Naive thymus-derived CD4-positive, alpha-beta T cell (primary cell): ENCODE measurements around the gene FOXA2. TPM values are rescaled to one million over a fixed set of nuclear protein-coding genes. Genes with fewer than 3 reads are reported as not detected.

Experiments used
- ATAC-seq: fragments of 150-1000 bp; cut with Tn5 transposase; 2 replicates; pipeline ENCODE4 v1.10.0; 2021; ENCODE audit warnings: mild to moderate bottlenecking, moderate library complexity
- CTCF ChIA-PET: fragments of 350-600 bp; sonication (Branson Sonifier 250); formaldehyde crosslinking; loops from one replicate; lab custom pipeline; 2021; ENCODE audit warnings: antibody characterized with exemption; lab: Charles Lee
- POLR2A ChIA-PET: fragments of 350-600 bp; sonication (Branson Sonifier 250); formaldehyde crosslinking; loops from one replicate; lab custom pipeline; 2021; ENCODE audit warnings: antibody characterized with exemption, inconsistent platforms; lab: Charles Lee
- DNase-seq, 9 donors: peaks; one replicate each; pipeline versions ENCODE4 v3.0.0 to v3.0.0-alpha.2; 2020 to 2022; ENCODE audit warnings: mixed read lengths in 1 of 9
- H3K27ac ChIP-seq: one replicate; pipeline ENCODE4 v1.7.0; 2013; ENCODE audit warnings: mild to moderate bottlenecking, low read depth, low read length, moderate library complexity
- H3K27me3 ChIP-seq, 2 donors: one replicate each; pipeline ENCODE4 v1.7.0; 2013; ENCODE audit warnings: low read length in 2 of 2, mild to moderate bottlenecking in 2 of 2, moderate library complexity in 2 of 2; ENCODE audit not compliant: control insufficient read depth in 2 of 2, insufficient read depth in 2 of 2
- H3K36me3 ChIP-seq, 3 experiments: 1 replicate in 2 of 3; 2 replicates in 1 of 3; pipeline ENCODE4 v1.7.0; 2013; ENCODE audit warnings: low read length in 3 of 3, mild to moderate bottlenecking in 3 of 3, moderate library complexity in 1 of 3; ENCODE audit not compliant: insufficient read depth in 3 of 3, control insufficient read depth in 2 of 3
- H3K4me1 ChIP-seq, 2 donors: one replicate each; pipeline ENCODE4 v1.7.0; 2013; ENCODE audit warnings: low read length in 2 of 2, mild to moderate bottlenecking in 2 of 2, moderate library complexity in 1 of 2; ENCODE audit not compliant: control insufficient read depth in 2 of 2, insufficient read depth in 2 of 2
- H3K4me3 ChIP-seq: 2 replicates; pipeline ENCODE4 v1.7.0; 2013; ENCODE audit warnings: mild to moderate bottlenecking, low read length
- H3K9me3 ChIP-seq, 3 experiments: 1 replicate in 2 of 3; 2 replicates in 1 of 3; pipeline ENCODE4 v1.7.0; 2013; ENCODE audit warnings: low read length in 3 of 3; ENCODE audit not compliant: control insufficient read depth in 2 of 3
- H3K27ac Mint-ChIP-seq, 9 donors: one replicate each; pipeline ENCODE4 v1.8.0; 2020 to 2022; ENCODE audit warnings: mixed read lengths in 9 of 9, mild to moderate bottlenecking in 8 of 9, moderate library complexity in 5 of 9, inconsistent platforms in 2 of 9
- H3K27me3 Mint-ChIP-seq, 5 donors: one replicate each; pipeline ENCODE4 v1.8.0; 2021 to 2022; ENCODE audit warnings: mixed read lengths in 5 of 5, mild to moderate bottlenecking in 1 of 5
- H3K36me3 Mint-ChIP-seq, 5 donors: one replicate each; pipeline ENCODE4 v1.8.0; 2020 to 2022; ENCODE audit warnings: mixed read lengths in 5 of 5, mild to moderate bottlenecking in 3 of 5, inconsistent platforms in 1 of 5
- H3K4me1 Mint-ChIP-seq, 7 donors: one replicate each; pipeline ENCODE4 v1.8.0; 2020 to 2022; ENCODE audit warnings: mixed read lengths in 7 of 7, mild to moderate bottlenecking in 3 of 7, inconsistent platforms in 1 of 7
- H3K4me3 Mint-ChIP-seq, 10 donors: one replicate each; pipeline ENCODE4 v1.8.0; 2020 to 2022; ENCODE audit warnings: mild to moderate bottlenecking in 10 of 10, mixed read lengths in 10 of 10, moderate library complexity in 6 of 10, inconsistent platforms in 2 of 10
- H3K9me3 Mint-ChIP-seq, 11 donors: one replicate each; pipeline ENCODE4 v1.8.0; 2020 to 2022; ENCODE audit warnings: mixed read lengths in 11 of 11, mild to moderate bottlenecking in 4 of 11, inconsistent platforms in 1 of 11, moderate library complexity in 1 of 11
- intact Hi-C, 2 donors: fragments of 100-400 bp; cut with micrococcal nuclease; formaldehyde crosslinking; loops; one replicate each; pipeline ENCODE4 v1.15.1; 2023
- polyA plus RNA-seq, 2 donors: library from polyadenylated mRNA; unstranded; fragments of 300-500 nt; fragmentation: Illumina TruSeq; gene quantifications; one replicate each; pipeline ENCODE4 v1.2.3, GENCODE V29; 2021
- total RNA-seq, 6 experiments: library from RNA in 5 of 6; stranded (reverse) in 5 of 6; gene quantifications; 1 replicate in 5 of 6; 2 replicates in 1 of 6; pipeline ENCODE4 v1.2.3 and lab custom pipeline; 2021 to 2026

Gene FOXA2
- total and polyA plus RNA-seq, 7 experiments from 2014 or later: not detected

GRCh38 chr20:22581437-22582385 lies 2.7 kb downstream of the FOXA2 start:
- POLR2A ChIA-PET: no interaction called here
- H3K36me3 ChIP-seq: no peaks in the 10 kb centered on the region
- Mint-ChIP-seq H3K4me3 (peak overlapping the region in 1 of 10 donors; percentile 44), H3K36me3 (peaks cover 0 to 11% (median 0%) of the 10 kb centered on the region in 5 donors), H3K4me1 (peaks cover 0 to 13% (median 0%) of the 10 kb centered on the region in 7 donors), H3K9me3 (peaks cover 0 to 18% (median 2%) of the 10 kb centered on the region in 11 donors), H3K27me3 (peaks cover 52 to 79% (median 58%) of the 10 kb centered on the region in 5 donors), H3K27ac (peak overlapping the region in 1 of 9 donors; percentile 81)
- intact Hi-C loops: loop anchor here in 1 of 2 donors (5.0 kb wide), 1 partner anchor 874 kb away; the partner anchor contains the start of gene PAX1
- no peaks in the 10 kb centered on the region for H3K4me1 ChIP-seq
- H3K9me3 ChIP-seq: no peaks in the 10 kb centered on the region
- ATAC-seq: no peak
- H3K4me3 ChIP-seq: no peak overlapping the region
- CTCF ChIA-PET: no interaction called here
- H3K27ac ChIP-seq: no peak overlapping the region
- peaks cover 0 to 9% of the 10 kb centered on the region in 2 donors for H3K27me3 ChIP-seq
- DNase-seq: no peak

- peaks cover 0 to 13% (median 3%) of the 10 kb centered on the region in 7 donors for H3K4me1 Mint-ChIP-seq
- DNase-seq: no peak
- CTCF ChIA-PET: no interaction called here
- no peak overlapping the region for H3K4me3 Mint-ChIP-seq
- peaks cover 0 to 23% (median 4%) of the 10 kb centered on the region in 11 donors for H3K9me3 Mint-ChIP-seq
- POLR2A ChIA-PET: no interaction called here
- peaks cover 0 to 9% (median 0%) of the 10 kb centered on the region in 5 donors for H3K36me3 Mint-ChIP-seq
- H3K27me3 ChIP-seq: peaks cover 0 to 9% of the 10 kb centered on the region in 2 donors
- no peaks in the 10 kb centered on the region for H3K4me1 ChIP-seq
- ATAC-seq: no peak
- peak overlapping the region in 1 of 9 donors; percentile 33 for H3K27ac Mint-ChIP-seq
- no peak overlapping the region for H3K4me3 ChIP-seq
- H3K36me3 ChIP-seq: no peaks in the 10 kb centered on the region
- no peaks in the 10 kb centered on the region for H3K9me3 ChIP-seq
- H3K27ac ChIP-seq: no peak overlapping the region
- peaks cover 57 to 81% (median 62%) of the 10 kb centered on the region in 5 donors for H3K27me3 Mint-ChIP-seq
- intact Hi-C loops: loop anchor here in 1 of 2 donors (5.0 kb wide), 1 partner anchor 873 kb away; the partner anchor contains the start of gene PAX1
Observed at GRCh38 chr20:22579711-22580697, 4.4 kb downstream of the FOXA2 start.

GRCh38 chr20:22579119-22579427 lies 5.3 kb downstream of the FOXA2 start:
- ChIA-PET CTCF (no interaction called here), POLR2A (no interaction called here)
- Mint-ChIP-seq H3K27me3 (peaks cover 66 to 88% (median 70%) of the 10 kb centered on the region in 5 donors), H3K9me3 (peaks cover 0 to 27% (median 5%) of the 10 kb centered on the region in 11 donors), H3K4me3 (no peak overlapping the region), H3K4me1 (peaks cover 0 to 12% (median 3%) of the 10 kb centered on the region in 7 donors), H3K36me3 (peaks cover 0 to 10% (median 0%) of the 10 kb centered on the region in 5 donors), H3K27ac (peak overlapping the region in 1 of 9 donors; percentile 14)
- H3K36me3 ChIP-seq: no peaks in the 10 kb centered on the region
- DNase-seq: no peak
- H3K27ac ChIP-seq: no peak overlapping the region
- ATAC-seq: no peak
- no peaks in the 10 kb centered on the region for H3K9me3 ChIP-seq
- H3K4me1 ChIP-seq: no peaks in the 10 kb centered on the region
- intact Hi-C loops: no loop called here
- H3K4me3 ChIP-seq: no peak overlapping the region
- peaks cover 0 to 9% of the 10 kb centered on the region in 2 donors for H3K27me3 ChIP-seq

GRCh38 chr20:22578221-22579118 lies 5.9 kb downstream of the FOXA2 start:
- Mint-ChIP-seq H3K4me3 (peak overlapping the region in 2 of 10 donors; percentile 12 to 23), H3K9me3 (peaks cover 0 to 27% (median 5%) of the 10 kb centered on the region in 11 donors), H3K4me1 (peaks cover 0 to 11% (median 3%) of the 10 kb centered on the region in 7 donors), H3K36me3 (peaks cover 0 to 10% (median 0%) of the 10 kb centered on the region in 5 donors), H3K27ac (peak overlapping the region in 1 of 9 donors; percentile 42), H3K27me3 (peaks cover 68 to 87% (median 75%) of the 10 kb centered on the region in 5 donors)
- DNase-seq (no peak), ATAC-seq (no peak)
- intact Hi-C loops: no loop called here
- Histone ChIP-seq H3K9me3 (no peaks in the 10 kb centered on the region), H3K4me1 (no peaks in the 10 kb centered on the region), H3K4me3 (no peak overlapping the region), H3K27ac (no peak overlapping the region), H3K27me3 (peaks cover 0 to 9% of the 10 kb centered on the region in 2 donors), H3K36me3 (no peaks in the 10 kb centered on the region)
- CTCF ChIA-PET: no interaction called here
- POLR2A ChIA-PET: no interaction called here

- CTCF ChIA-PET: no interaction called here
- ATAC-seq (no peak), DNase-seq (no peak)
- intact Hi-C loops: no loop called here
- H3K27ac Mint-ChIP-seq: peak overlapping the region in 1 of 9 donors; percentile 42
- no peaks in the 10 kb centered on the region for H3K4me1 ChIP-seq
- peak overlapping the region in 2 of 10 donors; percentile 12 to 23 for H3K4me3 Mint-ChIP-seq
- peaks cover 0 to 10% (median 3%) of the 10 kb centered on the region in 7 donors for H3K4me1 Mint-ChIP-seq
- H3K27ac ChIP-seq: no peak overlapping the region
- peaks cover 0 to 10% (median 0%) of the 10 kb centered on the region in 5 donors for H3K36me3 Mint-ChIP-seq
- peaks cover 0 to 9% of the 10 kb centered on the region in 2 donors for H3K27me3 ChIP-seq
- H3K9me3 ChIP-seq: no peaks in the 10 kb centered on the region
- peaks cover 0 to 27% (median 5%) of the 10 kb centered on the region in 11 donors for H3K9me3 Mint-ChIP-seq
- no peaks in the 10 kb centered on the region for H3K36me3 ChIP-seq
- peaks cover 76 to 92% (median 81%) of the 10 kb centered on the region in 5 donors for H3K27me3 Mint-ChIP-seq
- no peak overlapping the region for H3K4me3 ChIP-seq
- POLR2A ChIA-PET: no interaction called here
Observed at GRCh38 chr20:22577515-22578220, 6.7 kb downstream of the FOXA2 start.
